Activated CD4-positive, alpha-beta T cell treated with anti-CD3 and anti-CD28 coated beads, Interleukin-2, amount 50 U/mL, for 48 hours (primary cell): ENCODE measurements around the gene SWAP70.
A peak's percentile ranks its signal among the peaks of the same experiment; 100 is the strongest.

Experiments used
- DNase-seq, 2 experiments: peaks; one replicate each; pipeline ENCODE4 v3.0.0-alpha.2; 2020

The SWAP70 gene

DNA sequence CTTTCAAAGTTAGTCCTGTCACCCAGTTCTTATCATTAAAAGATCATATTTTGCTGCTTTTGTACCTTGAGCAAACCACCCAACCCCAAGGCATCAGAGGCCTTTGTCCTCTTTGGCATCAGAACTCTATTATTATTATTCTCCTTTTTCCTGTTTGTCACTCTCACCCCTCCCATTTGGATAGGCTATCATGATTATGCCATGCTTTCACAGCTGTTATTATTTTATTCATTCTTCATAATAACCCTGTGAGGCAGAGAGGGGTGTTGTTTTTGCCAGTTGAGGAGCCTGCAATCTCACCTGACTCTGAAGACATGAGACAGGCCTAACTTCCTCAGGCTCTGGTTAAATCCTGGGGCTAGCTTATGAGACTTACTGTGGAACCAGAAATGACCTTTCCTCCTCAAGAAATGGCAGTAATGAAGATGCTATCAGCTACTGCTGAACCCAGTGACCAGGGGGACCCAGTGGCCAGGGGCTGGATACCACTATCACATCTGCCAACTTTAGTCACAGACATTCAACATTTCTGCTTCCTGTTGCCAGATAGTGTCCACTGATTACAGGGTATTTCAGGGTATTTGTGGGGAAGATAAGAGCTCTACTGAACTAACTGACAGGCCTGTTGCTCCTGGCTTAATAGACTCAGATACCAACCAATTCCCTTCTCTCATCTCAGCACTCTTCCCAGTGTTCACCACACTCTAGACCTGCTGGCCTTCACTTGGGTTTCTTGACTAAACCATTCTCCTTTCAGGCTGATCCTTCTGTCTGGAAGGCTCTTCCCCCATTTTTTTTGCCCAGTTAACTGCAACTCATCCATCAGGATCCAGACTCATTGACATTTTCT lies 11.8 kb upstream of the SWAP70 start:
- DNase-seq: no peak

DNA sequence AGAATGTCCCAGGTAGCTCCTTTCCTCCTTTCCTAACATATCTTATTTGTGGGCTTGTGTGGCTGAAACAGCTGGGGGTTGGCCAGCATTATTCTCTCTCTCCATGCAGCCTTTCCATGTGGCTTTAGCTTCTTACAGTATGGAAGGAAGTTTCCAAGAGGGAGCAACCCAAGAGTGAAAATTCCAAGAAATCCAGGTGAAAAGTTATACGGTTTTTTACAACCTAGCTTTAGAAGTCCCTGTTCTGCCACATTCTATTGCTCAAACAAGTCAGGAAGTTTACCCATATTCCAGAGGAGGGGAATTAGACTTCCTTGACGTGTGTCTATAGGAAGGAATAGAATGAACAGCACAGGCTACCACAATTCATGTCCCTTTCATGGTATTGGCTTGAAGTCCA lies 10.0 kb upstream of the SWAP70 start:
- no peak for DNase-seq

DNA sequence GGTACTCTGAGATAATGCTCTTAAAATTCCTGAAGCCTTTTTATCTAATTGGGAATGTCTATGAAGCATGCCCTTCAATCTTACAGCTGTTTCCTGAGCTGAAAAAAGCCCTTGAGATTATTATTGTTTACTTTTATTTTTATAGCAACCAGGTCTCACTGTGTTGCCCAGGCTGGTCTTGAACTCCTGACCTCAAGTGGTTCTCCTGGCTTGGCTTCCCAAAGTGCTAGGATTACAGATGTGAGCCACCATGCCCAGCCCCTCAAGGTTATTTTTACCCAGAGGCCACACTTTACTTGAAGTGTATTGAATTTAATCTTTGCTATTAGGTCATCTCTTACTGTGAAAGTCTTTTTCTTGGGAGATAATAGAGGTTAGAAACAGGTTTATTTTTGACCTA lies 7.0 kb upstream of the SWAP70 start:
- no peak for DNase-seq

DNA sequence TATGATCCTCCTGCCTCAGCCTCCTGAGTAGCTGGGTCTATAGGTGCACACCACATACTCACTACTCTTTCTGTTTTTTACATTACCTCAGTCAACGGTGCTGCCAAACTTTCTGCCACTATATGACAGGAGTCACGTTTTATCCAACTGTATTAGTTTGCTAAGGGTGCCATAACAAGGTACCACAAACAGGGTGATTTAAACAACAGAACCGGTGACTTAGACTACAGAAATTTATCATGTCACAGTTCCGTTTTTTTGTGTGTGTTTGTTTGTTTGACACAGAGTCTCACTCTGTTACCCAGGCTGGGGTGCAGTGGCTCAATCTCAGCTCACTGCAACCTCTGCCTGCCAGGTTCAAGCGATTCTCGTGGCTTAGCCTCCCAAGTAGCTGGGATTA lies 6.3 kb upstream of the SWAP70 start:
- no peak for DNase-seq

DNA sequence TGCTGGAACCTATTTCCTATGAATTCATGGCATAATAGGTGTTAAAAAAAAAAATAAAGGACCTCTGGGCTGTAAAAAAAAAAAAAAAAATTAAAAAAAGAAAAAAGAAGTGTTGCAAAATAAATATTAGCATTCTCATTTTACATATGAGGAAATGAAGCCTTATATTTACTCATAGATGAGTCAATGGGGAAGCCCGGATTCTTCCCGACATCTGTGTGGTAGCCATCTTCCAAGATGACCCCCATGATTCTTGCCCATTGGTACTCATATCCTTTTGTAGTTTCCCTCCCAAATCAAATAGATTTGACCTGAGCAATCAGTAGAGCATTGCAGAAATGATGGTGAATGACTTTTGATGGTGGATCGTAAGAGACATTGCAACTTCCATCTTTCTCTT lies 3.0 kb upstream of the SWAP70 start:
- DNase-seq: no peak

DNA sequence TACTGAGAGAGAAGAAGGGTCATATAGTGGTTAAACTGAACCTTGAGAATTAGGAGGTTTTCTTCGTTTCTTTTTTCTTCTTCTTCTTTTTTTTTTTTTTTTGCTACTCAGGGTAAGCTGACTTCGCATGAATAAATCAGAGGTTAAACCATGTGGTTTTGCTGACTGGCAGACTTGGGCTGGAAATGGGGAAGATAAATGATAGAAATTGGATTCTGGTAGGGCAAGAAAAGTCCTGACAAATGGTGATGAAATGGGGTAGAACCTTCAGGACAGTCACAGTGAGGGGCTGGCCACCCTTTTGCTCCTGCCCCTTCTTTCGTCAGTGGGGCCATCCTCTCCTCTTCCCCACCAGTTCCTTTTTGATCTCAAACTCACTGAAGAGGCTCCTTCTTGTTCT lies 1.6 kb upstream of the SWAP70 start:
- DNase-seq: no peak

DNA sequence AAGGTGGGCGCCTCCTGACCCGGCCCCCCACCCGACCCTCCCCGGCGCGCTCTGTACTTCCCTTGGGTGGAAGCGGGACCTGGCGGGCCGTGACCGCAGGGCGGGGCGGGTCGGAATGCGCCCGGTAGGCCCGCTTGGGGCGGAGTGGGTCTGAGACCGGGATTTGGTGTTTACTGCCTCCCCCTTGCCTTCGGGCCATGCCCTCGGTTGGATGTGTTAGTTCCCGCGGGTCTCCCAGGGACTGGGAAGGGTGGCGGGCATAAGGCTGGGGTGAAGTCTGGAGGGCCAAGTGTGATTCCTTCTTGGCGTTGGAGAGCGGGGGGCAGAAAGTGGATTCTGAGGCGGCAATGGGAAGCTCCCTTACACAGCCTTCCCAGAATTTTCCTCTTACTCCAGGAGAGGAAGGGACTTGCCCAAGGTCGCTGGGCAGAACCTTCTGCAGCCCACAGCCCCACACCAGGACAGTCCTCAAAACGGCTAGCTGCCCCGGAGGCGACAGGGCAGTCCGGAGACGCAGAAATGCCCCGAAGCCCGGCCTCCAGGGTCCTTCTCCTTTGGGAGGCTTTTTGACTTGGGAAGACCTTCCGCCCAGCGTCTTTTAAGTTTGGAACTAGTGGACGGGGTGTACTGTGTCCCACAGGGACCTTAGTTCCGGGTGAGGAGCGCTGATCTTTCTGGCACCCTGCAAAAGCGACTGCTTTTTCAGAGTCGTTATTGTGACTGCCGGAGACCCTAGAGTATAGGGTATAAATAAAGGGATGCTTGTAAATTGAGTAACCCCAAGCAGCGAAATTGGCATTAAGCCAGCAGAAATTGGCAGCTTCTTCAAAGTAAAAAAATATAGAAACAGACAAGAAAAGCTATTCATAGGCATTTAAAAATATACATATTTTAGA lies 647 bp downstream of the SWAP70 start:
- DNase-seq: peak; percentile 24 to 37

DNA sequence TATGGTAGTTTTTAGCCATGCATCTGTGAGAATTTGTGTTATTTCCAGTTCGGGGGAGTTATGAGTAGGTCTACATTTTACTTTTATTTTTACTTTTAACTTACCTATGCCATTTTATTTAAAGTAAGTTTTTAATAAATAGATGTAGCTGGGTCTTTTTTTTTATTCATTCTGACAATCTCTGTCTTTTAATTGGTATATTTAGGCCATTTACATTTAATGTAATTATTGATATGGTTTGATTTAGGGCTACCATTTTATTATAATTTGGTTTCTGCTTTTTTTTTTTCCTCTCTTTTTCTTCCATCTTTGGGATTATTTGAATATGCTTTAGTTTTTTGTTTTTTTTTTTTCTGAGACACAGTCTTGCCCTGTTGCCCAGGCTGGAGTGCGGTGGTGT lies 1.9 kb downstream of the SWAP70 start:
- no peak for DNase-seq

DNA sequence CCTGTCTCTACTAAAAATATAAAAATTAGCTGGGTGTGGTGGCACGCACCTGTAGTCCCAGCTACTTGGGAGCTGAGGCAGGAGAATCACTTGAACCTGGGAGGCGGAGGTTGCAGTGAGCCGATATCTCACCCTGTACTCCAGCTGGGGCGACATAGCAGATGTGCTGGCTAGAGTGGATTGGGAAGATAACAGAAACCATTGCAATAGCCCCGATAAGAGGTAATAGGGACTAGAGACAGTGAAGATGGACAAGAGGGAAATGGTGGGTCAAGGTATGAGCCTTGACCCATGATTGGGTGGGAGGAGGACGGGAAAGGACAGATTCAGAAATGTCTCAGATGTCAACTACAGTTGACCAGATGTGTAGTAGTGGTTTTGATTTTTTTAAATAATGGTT lies 6.1 kb downstream of the SWAP70 start:
- DNase-seq: no peak

DNA sequence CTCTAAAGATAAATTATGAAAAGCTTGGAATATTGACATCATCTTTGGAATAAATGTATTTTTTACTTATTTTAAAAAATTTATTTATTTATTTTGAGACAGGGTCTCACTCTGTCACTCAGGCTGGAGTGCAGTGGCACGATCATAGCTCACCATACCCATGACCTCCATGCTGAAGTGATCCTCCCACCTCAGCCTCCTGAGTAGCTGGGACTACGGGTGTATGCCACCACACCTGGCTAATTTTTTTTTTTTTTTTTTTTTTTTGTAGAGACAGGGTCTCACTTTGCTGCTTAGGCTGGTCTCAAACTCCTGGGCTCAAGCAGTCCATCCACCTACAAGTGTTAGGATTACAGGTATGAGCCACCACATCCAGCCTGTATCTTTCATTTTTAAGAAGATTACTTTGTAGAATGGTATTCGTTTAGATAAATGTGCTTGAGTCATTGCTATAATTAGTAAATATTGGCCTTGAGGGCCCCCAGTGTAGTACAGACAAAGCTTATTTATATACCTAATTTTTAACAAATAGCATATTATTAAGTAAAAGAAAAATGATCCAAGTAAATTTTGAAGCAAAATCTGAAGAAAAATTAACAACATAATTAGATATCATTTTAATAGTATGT lies 8.5 kb downstream of the SWAP70 start:
- no peak for DNase-seq

DNA sequence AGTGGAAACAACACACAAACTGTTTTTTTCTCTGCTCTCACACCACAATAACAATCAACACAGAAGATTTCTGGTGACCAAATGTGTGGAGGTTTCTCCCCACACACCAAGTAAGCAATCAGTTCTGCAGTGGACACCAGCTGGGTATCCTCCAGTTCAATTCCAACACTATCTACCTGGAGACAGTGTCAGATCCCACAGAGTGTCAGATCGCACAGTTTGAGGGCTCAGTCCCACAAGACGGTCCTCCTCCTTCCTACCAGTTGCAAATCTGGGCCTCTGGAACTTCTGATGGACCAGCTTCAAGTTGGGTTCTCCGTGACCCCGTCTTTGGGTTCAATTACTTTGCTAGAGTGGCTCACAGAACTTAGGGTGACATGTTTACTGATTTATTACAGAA lies 9.0 kb downstream of the SWAP70 start:
- DNase-seq: no peak

DNA sequence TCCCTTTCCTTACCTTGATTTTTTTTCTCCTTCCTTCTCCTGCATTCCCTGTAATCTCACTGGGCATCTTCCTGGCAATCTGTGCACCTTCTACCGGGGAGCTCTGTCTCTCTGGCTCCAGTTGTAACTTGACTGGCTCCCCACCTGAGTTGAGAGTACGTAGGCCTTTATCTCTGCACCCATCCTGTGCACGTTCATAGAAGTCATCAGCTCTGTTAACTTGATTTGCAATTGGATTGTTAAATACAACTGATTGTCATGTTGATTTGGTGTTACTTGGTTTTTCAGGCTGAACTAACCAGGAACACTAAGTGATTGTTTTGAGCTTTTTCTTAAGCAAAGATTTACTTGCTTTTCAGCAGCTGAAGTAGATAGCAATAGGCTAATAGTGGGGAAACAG lies 11.8 kb downstream of the SWAP70 start:
- DNase-seq: no peak

DNA sequence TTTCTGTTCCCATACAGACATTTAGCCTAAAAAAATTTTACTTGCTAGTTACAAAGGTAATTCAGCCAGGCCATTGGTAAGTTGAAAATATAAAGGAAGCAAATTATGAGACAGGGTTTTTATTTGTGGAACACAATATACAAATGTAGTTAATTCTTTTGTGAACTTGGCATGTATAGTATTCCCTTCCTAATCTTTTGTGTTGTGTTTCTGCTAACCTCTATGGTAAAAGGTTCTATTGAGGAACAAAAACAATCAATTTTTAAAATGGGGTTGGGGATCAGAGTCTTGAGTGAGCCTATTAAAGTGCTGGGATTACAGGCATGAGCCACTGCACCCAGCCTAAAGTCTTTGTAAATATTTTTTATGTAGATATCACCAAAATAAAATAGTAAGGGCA lies 14.1 kb downstream of the SWAP70 start:
- no peak for DNase-seq

DNA sequence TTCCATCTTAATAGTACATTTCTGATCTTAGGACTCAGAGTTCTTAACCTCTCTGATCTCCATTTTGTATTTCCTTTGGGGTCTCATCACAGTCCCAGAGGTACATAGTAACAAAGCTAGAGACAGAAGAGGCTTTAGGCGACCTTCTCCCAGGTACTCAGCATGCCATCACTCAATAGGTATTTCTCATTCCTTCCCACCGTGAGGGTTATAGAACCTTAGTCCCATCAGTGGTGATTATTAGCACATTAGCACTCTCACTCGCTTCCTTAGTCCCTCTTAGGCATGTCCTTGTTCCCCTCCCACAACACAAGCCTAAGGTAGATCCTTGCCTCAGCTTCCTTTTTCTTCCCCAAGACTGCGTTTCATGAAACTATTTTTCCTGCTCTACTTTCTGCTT lies 14.7 kb downstream of the SWAP70 start:
- DNase-seq: no peak

DNA sequence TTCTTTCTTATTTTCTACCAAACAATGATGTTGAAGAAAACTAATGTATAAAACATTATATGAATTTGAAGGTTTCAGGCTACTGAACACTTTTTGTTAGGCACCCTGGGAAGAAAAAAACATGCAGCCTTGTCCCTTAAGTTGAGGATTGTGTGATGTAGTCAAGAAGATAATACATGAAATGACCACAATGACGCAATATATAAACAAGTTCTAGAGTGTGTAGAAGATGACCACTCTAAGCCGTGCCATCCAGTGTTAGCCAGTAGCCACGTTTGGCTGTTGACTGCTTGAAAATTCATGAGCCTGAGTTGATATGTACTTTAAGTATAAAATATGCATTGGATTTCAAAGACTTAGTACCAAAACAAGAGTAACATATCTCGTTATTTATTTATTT lies 16.2 kb downstream of the SWAP70 start:
- DNase-seq: no peak

DNA sequence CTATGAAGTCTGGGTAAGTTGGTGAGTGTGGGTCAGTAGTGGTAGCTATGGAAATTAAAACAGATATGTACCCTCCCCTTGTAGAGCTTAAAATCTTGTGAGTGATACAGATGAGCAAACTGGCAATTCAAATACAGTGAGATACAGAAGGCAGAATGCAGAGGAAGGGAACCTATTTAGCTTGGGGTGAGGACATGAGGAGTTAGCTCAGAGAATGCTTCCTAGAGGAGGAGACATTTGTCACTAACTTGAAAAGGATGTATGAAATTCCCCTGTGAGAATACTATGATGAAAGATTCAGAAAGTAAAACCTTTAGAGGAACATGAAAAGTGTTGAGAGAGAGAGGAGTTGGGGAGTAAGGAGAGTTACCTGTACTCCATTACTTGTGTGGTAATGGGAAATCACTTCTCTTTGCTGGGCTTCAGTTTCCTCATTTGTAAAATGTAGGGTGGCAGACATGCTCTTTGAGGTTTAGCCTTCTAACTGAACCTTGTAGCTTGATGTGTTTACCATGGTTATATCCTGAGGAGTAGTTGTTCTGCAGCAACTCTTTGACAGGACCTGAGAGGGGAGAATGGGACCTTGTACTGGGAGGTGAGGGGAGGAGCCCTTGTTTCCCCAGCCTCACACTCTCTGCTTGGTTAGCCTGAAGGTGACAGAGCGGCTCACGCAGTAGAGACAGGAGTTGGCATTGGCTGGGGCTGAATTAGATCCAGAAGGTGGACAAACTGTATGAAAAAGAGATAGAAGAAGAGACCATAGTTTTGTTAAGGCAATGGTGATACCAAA lies 17.9 kb downstream of the SWAP70 start:
- DNase-seq: no peak

DNA sequence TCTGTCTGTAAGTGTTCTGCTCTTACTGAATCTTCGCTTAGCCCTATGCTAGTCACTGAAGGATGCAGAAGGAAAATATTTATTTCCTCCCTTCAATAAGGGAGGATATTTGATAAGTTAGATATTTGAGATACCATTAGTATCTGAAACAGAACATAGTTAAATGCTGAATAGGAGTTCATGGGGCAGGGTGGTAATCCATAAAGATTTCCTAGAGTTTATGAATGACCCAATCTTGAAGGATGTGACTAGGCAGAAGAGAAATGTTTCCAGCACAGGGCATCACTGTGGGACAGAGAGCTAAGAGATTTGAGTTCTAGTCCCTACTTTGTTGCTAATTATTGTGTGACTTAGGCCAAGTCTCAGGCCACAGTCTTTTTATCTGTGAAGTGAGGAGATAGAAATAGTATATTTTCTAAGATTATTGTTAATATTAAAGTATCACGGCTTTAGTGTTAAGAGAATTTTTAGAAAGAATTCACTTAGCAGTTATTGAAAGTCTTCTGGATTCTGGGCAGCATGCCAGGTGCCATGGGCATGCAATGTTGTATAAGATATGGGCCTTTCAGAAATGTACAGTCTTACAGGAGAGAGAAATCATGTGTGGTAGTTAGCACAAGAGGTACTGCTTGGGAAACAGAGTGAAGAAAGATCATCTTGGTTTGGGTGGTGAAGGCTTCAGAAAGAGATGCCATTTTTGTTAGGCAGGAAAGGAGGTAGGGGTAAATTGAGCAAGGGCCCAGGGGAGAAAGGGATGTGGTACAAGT lies 24.0 kb downstream of the SWAP70 start:
- no peak for DNase-seq

DNA sequence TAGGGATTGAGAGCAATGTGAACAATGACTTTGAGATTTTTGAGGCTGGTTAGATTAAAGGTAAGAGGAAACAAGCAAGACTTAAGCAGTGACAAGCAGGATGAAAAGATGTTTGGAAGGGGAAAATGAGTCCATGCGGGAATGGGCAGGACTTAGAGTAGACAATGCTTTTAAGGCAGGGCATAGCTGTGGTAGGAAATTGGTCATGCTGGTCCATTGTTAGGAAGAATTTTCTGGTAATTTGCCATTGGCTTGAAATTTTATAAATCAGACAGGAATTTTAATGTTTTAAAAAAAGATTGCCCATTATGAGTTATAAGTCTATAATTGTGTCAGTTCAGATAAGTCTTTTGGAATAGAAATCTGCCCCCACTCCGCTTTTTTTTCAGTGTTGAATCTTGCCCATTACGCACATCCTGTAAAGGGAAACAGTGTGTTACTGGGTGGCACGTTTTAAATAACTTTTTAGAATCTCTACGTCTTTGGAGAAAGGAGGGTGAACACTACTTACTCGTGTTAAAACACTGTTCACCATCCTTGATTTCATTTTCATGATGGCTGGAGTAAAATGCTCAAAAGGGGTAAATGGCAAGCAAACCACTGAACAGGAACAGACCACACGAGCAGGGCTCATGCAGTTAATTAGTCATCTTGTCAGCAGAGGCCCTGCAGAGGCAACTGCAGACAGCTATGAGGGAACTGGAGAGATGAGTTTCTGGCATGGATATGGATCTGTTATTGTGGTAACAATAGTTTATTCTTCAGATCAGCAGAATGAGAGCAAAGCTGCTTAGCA lies 25.0 kb downstream of the SWAP70 start:
- DNase-seq: no peak

DNA sequence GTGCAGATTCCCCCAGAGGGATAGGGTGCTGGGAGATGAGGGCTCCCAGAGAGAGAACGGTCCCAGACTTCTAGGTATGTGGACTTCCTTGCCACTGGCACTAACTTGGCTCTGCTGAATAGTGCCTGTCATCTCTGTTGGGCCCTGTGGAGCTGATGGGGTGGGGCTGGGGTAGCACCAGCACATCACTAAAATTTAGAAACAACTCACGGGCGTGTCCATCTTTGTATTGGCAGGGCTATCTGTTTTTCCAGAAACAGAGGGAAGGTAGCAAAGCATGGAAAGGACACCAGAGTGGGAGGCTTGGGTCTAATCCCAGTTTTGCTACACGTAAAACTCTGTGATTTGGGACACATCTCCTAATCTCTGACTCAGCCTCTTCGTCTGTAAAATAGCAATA lies 25.8 kb downstream of the SWAP70 start:
- DNase-seq: no peak

DNA sequence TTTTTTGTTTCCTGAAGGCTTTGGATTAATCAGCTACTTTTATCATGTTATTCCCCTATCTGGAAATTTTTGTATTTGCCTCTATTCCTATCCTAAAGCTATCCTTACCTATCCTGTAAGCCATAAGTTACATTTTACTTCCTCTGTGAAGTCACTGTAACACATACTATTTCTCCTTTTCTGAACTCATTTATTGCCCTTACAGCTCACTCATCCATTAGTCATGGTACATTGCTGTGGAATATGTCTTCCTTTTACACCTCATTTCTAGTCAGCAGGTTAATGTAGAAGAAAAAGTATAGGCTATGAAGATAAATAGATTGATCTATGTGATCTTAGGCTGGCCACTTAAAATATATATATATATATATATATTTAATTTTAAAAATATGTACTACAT lies 28.0 kb downstream of the SWAP70 start:
- DNase-seq: no peak

DNA sequence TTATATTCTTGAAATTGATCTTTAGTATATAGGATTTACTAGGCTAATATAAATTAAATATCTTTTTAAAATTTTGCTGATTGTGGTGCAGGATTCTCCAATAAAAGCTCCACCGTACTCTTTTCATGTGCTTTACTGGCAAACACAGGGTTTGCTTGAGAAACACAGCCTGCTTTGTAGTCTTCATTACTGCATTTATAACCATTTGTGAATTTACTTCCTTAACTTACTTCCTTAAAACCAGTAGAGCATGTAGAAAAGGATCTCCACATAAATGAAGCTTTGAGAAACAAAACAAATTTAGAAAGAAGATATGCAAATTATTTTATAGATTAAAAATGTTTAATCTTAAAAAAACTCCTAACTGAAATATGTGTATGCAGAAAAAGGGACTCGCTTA lies 28.8 kb downstream of the SWAP70 start:
- DNase-seq: no peak
